ENCODE measurements around the gene SMPD2. TPM values are rescaled to one million over a fixed set of nuclear protein-coding genes. Genes with fewer than 3 reads are reported as not detected.

SMPD2 gene
- total and polyA plus RNA-seq, 2 of the 4 experiments (the other 2 are of a cell fraction), result 7.7 to 9.0 TPM

- H4K5ac ChIP-seq (ENCODE audit: low read depth, low read length), result no peak overlapping the region
- H3K27ac ChIP-seq (ENCODE audit: insufficient read depth, low read length), result no peak overlapping the region
- no peak overlapping the region for H2AFZ ChIP-seq (replicated peaks; ENCODE audit: low read length, poor library complexity)
- DNase-seq, result no peak
- no peak overlapping the region for H2AK5ac ChIP-seq (ENCODE audit: low read depth, low read length)
- no peak overlapping the region for H3K9ac ChIP-seq (ENCODE audit: low read depth, low read length)
- ATAC-seq (ENCODE audit: low read depth), result no peak
- BruUV-seq (replicated peaks), result no TSS peak
- H2BK15ac ChIP-seq (ENCODE audit: low read depth, low read length), result no peak overlapping the region
- no peak overlapping the region for H4K91ac ChIP-seq (ENCODE audit: insufficient read depth, low read depth, low read length)
- H3K4me1 ChIP-seq (ENCODE audit: control insufficient read depth, insufficient read depth, low read length), result peaks cover 8% of the 10 kb centered on the region
- no peak overlapping the region for H3K18ac ChIP-seq (ENCODE audit: low read depth, low read length)
- dilution Hi-C loops (cut with HindIII; ENCODE audit: low sequenced_read_pairs, unreplicated experiment), result no loop called here
- no peak overlapping the region for H3K56ac ChIP-seq (ENCODE audit: extremely low read depth, insufficient read depth, low read length)
- H3K27me3 ChIP-seq (ENCODE audit: control insufficient read depth, insufficient read depth, low read length), result no peaks in the 10 kb centered on the region
- no peak overlapping the region for H3K4ac ChIP-seq (ENCODE audit: low read depth, low read length)
- CTCF ChIA-PET, result interaction anchor here (0.6 to 1.0 kb wide), 2 partner anchors 14 to 25 kb away, joined by 3 to 10 read pairs; no protein-coding TSS in a partner anchor
- no peak overlapping the region for H3K23ac ChIP-seq (ENCODE audit: low read depth, low read length)
- no peak for TF ChIP-seq CHD1 (IDR thresholded peaks at IDR 0.05; ENCODE audit: low read depth, low read length)
- no peak for TF ChIP-seq FOS (IDR thresholded peaks at IDR 0.05; ENCODE audit: low read depth, low read length)
- no peaks in the 10 kb centered on the region for H4K20me1 ChIP-seq (ENCODE audit: insufficient read depth, low read length)
- no peak overlapping the region for H2BK120ac ChIP-seq (ENCODE audit: low read depth, low read length)
- peaks cover 13% of the 10 kb centered on the region for H3K9me1 ChIP-seq (ENCODE audit: insufficient read depth, low read length)
- peaks cover 0 to 16% of the 10 kb centered on the region in 2 experiments; a peak in 2 of 4 replicates for H3K79me1 ChIP-seq (ENCODE audit: low read depth in 1 of 2, low read length in 2 of 2)
- no peak overlapping the region for H2BK20ac ChIP-seq (ENCODE audit: low read depth, low read length)
- WGBS, 2 experiments (ENCODE audit: extremely low coverage in 2 of 2, insufficient read length in 1 of 2), result 100% methylated on average over 1 of the region's 6 CpGs; no CpG with 5 or more reads in 1 of the 2 experiments
- H3K4me2 ChIP-seq (ENCODE audit: low read depth, low read length), result no peak overlapping the region
- peaks cover 47% of the 10 kb centered on the region for H3K36me3 ChIP-seq (ENCODE audit: control insufficient read depth, insufficient read depth, low read length)
- H2AK9ac ChIP-seq (replicated peaks; ENCODE audit: low read depth, low read length, poor library complexity), result no peak overlapping the region
- POLR2A ChIA-PET (ENCODE audit: unreplicated experiment), result no interaction called here
- intact Hi-C loops (cut with micrococcal nuclease), result no loop called here
- no peak overlapping the region for H3K14ac ChIP-seq (replicated peaks; ENCODE audit: low read depth, low read length)
- H3K9me3 ChIP-seq (ENCODE audit: control insufficient read depth, insufficient read depth, low read length), result no peaks in the 10 kb centered on the region
- H3K4me3 ChIP-seq (ENCODE audit: insufficient read depth, low read depth, low read length), result no peak overlapping the region
- in situ Hi-C loops (cut with MboI; ENCODE audit: low sequenced_read_pairs), result no loop called here
- H4K8ac ChIP-seq (ENCODE audit: low read depth in 2 of 2, low read length in 2 of 2), result no peak overlapping the region
- no peak overlapping the region for H2BK5ac ChIP-seq (ENCODE audit: low read depth, low read length, poor library complexity, severe bottlenecking)
These were observed 1.9 kb downstream of the SMPD2 start for GRCh38 chr6:109442393-109442924.

Data from IMR-90 (cell line).